Liver (tissue), 3 donors: ENCODE measurements around the gene LURAP1L.

ENCODE experiments used
- ATF3 ChIP-seq: IDR thresholded peaks from 2 replicates; pipeline ENCODE4 v1.6.1; 2016; ENCODE audit warnings: antibody characterized with exemption
- CTCF ChIP-seq: fragments of 150-350 bp; IDR thresholded peaks from 2 replicates; pipeline ENCODE4 v1.5.1; 2017; ENCODE audit warnings: improper control_type of control experiment, low read depth, low read length; ENCODE audit not compliant: missing input control
- FOXA1 ChIP-seq: IDR thresholded peaks from 2 replicates; pipeline ENCODE4 v1.6.1; 2016; ENCODE audit warnings: antibody characterized with exemption
- RAD21 ChIP-seq, 2 donors: IDR thresholded peaks; 2 replicates each; pipeline ENCODE4 v1.6.1; 2016; ENCODE audit warnings: antibody characterized with exemption in 2 of 2, mild to moderate bottlenecking in 2 of 2
- SP1 ChIP-seq: IDR thresholded peaks from 2 replicates; pipeline ENCODE4 v1.6.1; 2018; ENCODE audit warnings: antibody characterized with exemption, mild to moderate bottlenecking
- donor health status: healthy.
- donor health status: healthy.

- no peak for TF ChIP-seq CTCF
- TF ChIP-seq SP1 = no peak
- no peak for TF ChIP-seq RAD21 (IDR thresholded peaks at IDR 0.05)
- TF ChIP-seq ATF3 = no peak
- TF ChIP-seq FOXA1 = no peak
Observed at GRCh38 chr9:12833701-12834100, 58.9 kb downstream of the LURAP1L start.
